PC-9 (cell line): ENCODE measurements around the gene APOBR. TPM values are rescaled to one million over a fixed set of nuclear protein-coding genes. Genes with fewer than 3 reads are reported as not detected.
"Not testable (repeated sequence)": the region's sequence is repeated elsewhere in the genome, so short reads cannot be mapped to it uniquely, and the experiment has no call there.

ENCODE experiments used
- BruUV-seq: library from RNA; stranded (reverse); fragments of 400-500 nt; replicated peaks from 2 replicates; lab custom pipeline; 2021; lab: Mats Ljungman, UMichigan
- CTCF ChIA-PET: fragments of 300-600 bp; sonication (Branson Sonifier 250); formaldehyde crosslinking; loops from one replicate; lab custom pipeline; 2022; ENCODE audit warnings: antibody characterized with exemption; lab: Charles Lee
- POLR2A ChIA-PET: fragments of 300-600 bp; sonication (Branson Sonifier 250); formaldehyde crosslinking; loops from one replicate; lab custom pipeline; 2022; ENCODE audit warnings: antibody characterized with exemption; ENCODE audit not compliant: unreplicated experiment; lab: Charles Lee
- DNase-seq, 2 experiments: peaks; one replicate each; pipeline versions ENCODE4 v3.0.0 to v3.0.0-alpha.2; 2015 to 2022; ENCODE audit warnings: mixed read lengths in 1 of 2
- H2AFZ ChIP-seq: fragments of 200-600 bp; sonication (generic); 2 replicates; pipeline ENCODE4 v1.8.1; 2017; ENCODE audit warnings: antibody characterized with exemption
- H3F3A ChIP-seq: fragments of 200-600 bp; sonication (generic); 2 replicates; pipeline ENCODE4 v1.8.1; 2017; ENCODE audit warnings: antibody characterized with exemption, mild to moderate bottlenecking, low read depth; ENCODE audit not compliant: insufficient read depth
- H3K27ac ChIP-seq: fragments of 200-600 bp; sonication (generic); 2 replicates; pipeline ENCODE4 v1.6.1; 2016; ENCODE audit warnings: mixed run types
- H3K27me3 ChIP-seq: fragments of 200-600 bp; sonication (generic); 2 replicates; pipeline ENCODE4 v1.6.1; 2016; ENCODE audit warnings: low read depth, mixed run types; ENCODE audit not compliant: insufficient read depth
- H3K36me3 ChIP-seq: fragments of 200-600 bp; sonication (generic); 2 replicates; pipeline ENCODE4 v1.6.1; 2016; ENCODE audit warnings: low read depth, mixed run types
- H3K4me1 ChIP-seq: fragments of 200-600 bp; sonication (generic); replicated peaks from 2 replicates; pipeline ENCODE4 v1.6.1; 2016; ENCODE audit warnings: mixed run types; ENCODE audit not compliant: insufficient read depth
- H3K4me2 ChIP-seq: fragments of 200-600 bp; sonication (generic); 2 replicates; pipeline ENCODE4 v1.6.1; 2017; ENCODE audit warnings: mixed run types
- H3K4me3 ChIP-seq: fragments of 200-600 bp; sonication (generic); 2 replicates; pipeline ENCODE4 v1.6.1; 2016; ENCODE audit warnings: mixed run types
- H3K79me2 ChIP-seq: fragments of 200-600 bp; sonication (generic); 2 replicates; pipeline ENCODE4 v1.6.1; 2017; ENCODE audit warnings: low read depth, mixed run types
- H3K9me2 ChIP-seq: fragments of 200-600 bp; sonication (generic); 2 replicates; pipeline ENCODE4 v1.8.1; 2017; ENCODE audit warnings: mild to moderate bottlenecking; ENCODE audit not compliant: insufficient read depth
- H3K9me3 ChIP-seq: fragments of 200-600 bp; sonication (generic); 2 replicates; pipeline ENCODE4 v1.8.1; 2016; ENCODE audit warnings: low read depth; ENCODE audit not compliant: insufficient read depth
- H4K20me1 ChIP-seq: fragments of 200-600 bp; sonication (generic); 2 replicates; pipeline ENCODE4 v1.8.1; 2017; ENCODE audit not compliant: insufficient read depth
- CTCF ChIP-seq: fragments of 200-600 bp; sonication (generic); conservative IDR thresholded peaks from 2 replicates; pipeline ENCODE4 v1.6.1; 2017; ENCODE audit warnings: mixed run types, antibody characterized with exemption, mild to moderate bottlenecking, moderate library complexity
- EZH2 ChIP-seq: fragments of 200-600 bp; sonication (generic); IDR thresholded peaks from 2 replicates; pipeline ENCODE4 v1.8.0; 2017; ENCODE audit warnings: antibody characterized with exemption, low read depth
- intact Hi-C: fragments of 100-400 bp; cut with micrococcal nuclease; formaldehyde crosslinking; loops from one replicate; pipeline ENCODE4 v1.10.0; 2022; ENCODE audit not compliant: unreplicated experiment
- total RNA-seq: library from RNA; stranded (reverse); gene quantifications from 2 replicates; pipeline ENCODE4 v1.2.3, GENCODE V29; 2021

APOBR gene
- total RNA-seq, 1 experiment from 2014 or later: 2.4 TPM

GRCh38 chr16:28499854-28500253, 5.4 kb downstream of the APOBR start:
- DNase-seq: peak; percentile 51 to 66
- H3K27ac ChIP-seq: 0 out of 2 replicates have a peak overlapping the region, but pooled peaks have one; percentile 2
- intact Hi-C loops: no loop called here
- no peak overlapping the region for H2AFZ ChIP-seq
- H3K4me2 ChIP-seq: peak overlapping the region; percentile 5; the same call in 1 of the 2 replicates
- H3F3A ChIP-seq: peaks cover 31% of the 10 kb centered on the region
- H3K9me2 ChIP-seq: no peaks in the 10 kb centered on the region
- no peak overlapping the region for H3K4me3 ChIP-seq
- POLR2A ChIA-PET: interaction anchor here (0.5 kb wide), 1 partner anchor 97 kb away, joined by 3 read pairs; the partner anchor contains the start of gene SULT1A2
- no peaks in the 10 kb centered on the region for H3K79me2 ChIP-seq
- no peaks in the 10 kb centered on the region for H3K9me3 ChIP-seq
- CTCF ChIA-PET: no interaction called here
- peaks cover 35% of the 10 kb centered on the region for H3K4me1 ChIP-seq
- no peaks in the 10 kb centered on the region for H4K20me1 ChIP-seq
- no peaks in the 10 kb centered on the region for H3K27me3 ChIP-seq
- H3K36me3 ChIP-seq: no peaks in the 10 kb centered on the region
- no TSS peak for BruUV-seq
- TF ChIP-seq EZH2: no peak
- no peak for TF ChIP-seq CTCF

- H3K79me2 ChIP-seq, CTCF ChIA-PET, H3K36me3 ChIP-seq, H3K4me3 ChIP-seq, H3K9me2 ChIP-seq, H4K20me1 ChIP-seq, H2AFZ ChIP-seq, H3K27me3 ChIP-seq, H3K9me3 ChIP-seq, intact Hi-C loops, DNase-seq: not testable (repeated sequence)
- H3K4me1 ChIP-seq: peaks cover 36% of the 10 kb centered on the region
- BruUV-seq: TSS peak; percentile 22
- H3K27ac ChIP-seq: 0 out of 2 replicates have a peak overlapping the region, but pooled peaks have one; percentile 2
- POLR2A ChIA-PET: interaction anchor here (0.5 kb wide), 1 partner anchor 96 kb away, joined by 3 read pairs; the partner anchor contains the start of gene SULT1A2
- H3F3A ChIP-seq: peaks cover 39% of the 10 kb centered on the region
- H3K4me2 ChIP-seq: peak overlapping the region; percentile 5; the same call in 1 of the 2 replicates
These were observed 6.2 kb downstream of the APOBR start for GRCh38 chr16:28500476-28501180.

- intact Hi-C loops: no loop called here
- Histone ChIP-seq H3K36me3 (no peaks in the 10 kb centered on the region), H3K79me2 (no peaks in the 10 kb centered on the region), H3K27me3 (no peaks in the 10 kb centered on the region), H2AFZ (no peak overlapping the region), H3K27ac (no peak overlapping the region), H3K9me3 (no peaks in the 10 kb centered on the region), H3F3A (peaks cover 47% of the 10 kb centered on the region), H3K4me1 (peaks cover 45% of the 10 kb centered on the region), H3K4me3 (no peak overlapping the region), H3K9me2 (no peaks in the 10 kb centered on the region), H4K20me1 (no peaks in the 10 kb centered on the region), H3K4me2 (no peak overlapping the region)
- ChIA-PET POLR2A (interaction anchor here (0.6 kb wide), 1 partner anchor 9 kb away, joined by 5 read pairs; no protein-coding TSS in a partner anchor), CTCF (no interaction called here)
- no peak for DNase-seq
- BruUV-seq: no TSS peak
- TF ChIP-seq CTCF (no peak), EZH2 (no peak)
These were observed 7.1 kb downstream of the APOBR start for GRCh38 chr16:28501258-28502232.
